CD14-positive monocyte (primary cell): ENCODE measurements around the gene PRKCA. TPM values are rescaled to one million over a fixed set of nuclear protein-coding genes. Genes with fewer than 3 reads are reported as not detected.
A peak's percentile ranks its signal among the peaks of the same experiment; 100 is the strongest.

ENCODE experiments used
- DNase-seq, 3 donors: peaks; one replicate each; pipeline ENCODE4 v3.0.0-alpha.2; 2011 to 2022
- H2AFZ ChIP-seq: 2 replicates; pipeline ENCODE4 v1.6.0; 2012; ENCODE audit warnings: mild to moderate bottlenecking, low read depth, low read length, inconsistent platforms; ENCODE audit not compliant: insufficient read depth, poor library complexity, severe bottlenecking
- H3K27ac ChIP-seq, 2 donors: 1 replicate in 1 of 2; 2 replicates in 1 of 2; pipeline ENCODE4 v1.5.1; 2012 to 2013; ENCODE audit warnings: low read length in 2 of 2, control low read depth in 1 of 2, inconsistent platforms in 1 of 2, low read depth in 1 of 2, mild to moderate bottlenecking in 1 of 2
- H3K27me3 ChIP-seq, 2 donors: one replicate each; pipeline versions ENCODE4 v1.6.0 to v1.6.1; 2011 to 2013; ENCODE audit warnings: low read length in 2 of 2; ENCODE audit not compliant: control insufficient read depth in 2 of 2, insufficient read depth in 2 of 2
- H3K36me3 ChIP-seq, 2 donors: replicated peaks in 1 of 2; 1 replicate in 1 of 2; 2 replicates in 1 of 2; pipeline versions ENCODE4 v1.5.1 to v1.6.1; 2012 to 2013; ENCODE audit warnings: low read length in 2 of 2, control low read depth in 1 of 2, inconsistent platforms in 1 of 2, mild to moderate bottlenecking in 1 of 2; ENCODE audit not compliant: insufficient read depth in 2 of 2, control insufficient read depth in 1 of 2
- H3K4me1 ChIP-seq, 2 donors: 1 replicate in 1 of 2; 2 replicates in 1 of 2; pipeline versions ENCODE4 v1.5.1 to v1.6.1; 2012 to 2013; ENCODE audit warnings: low read length in 2 of 2, control low read depth in 1 of 2, inconsistent platforms in 1 of 2, mild to moderate bottlenecking in 1 of 2, moderate library complexity in 1 of 2; ENCODE audit not compliant: insufficient read depth in 2 of 2, control insufficient read depth in 1 of 2
- H3K4me2 ChIP-seq: replicated peaks from 2 replicates; pipeline ENCODE3; 2012; ENCODE audit warnings: low read length, moderate library complexity, mild to moderate bottlenecking; ENCODE audit not compliant: poor library complexity, severe bottlenecking; ENCODE audit errors: extremely low read depth
- H3K4me3 ChIP-seq, 3 experiments: fragments of 200-600 bp in 1 of 3; sonication (generic) in 1 of 3; replicated peaks in 1 of 3; 1 replicate in 2 of 3; 2 replicates in 1 of 3; pipeline ENCODE4 v1.5.1; 2011 to 2013; ENCODE audit warnings: low read length in 3 of 3, mild to moderate bottlenecking in 3 of 3, control low read depth in 2 of 3, low read depth in 2 of 3, inconsistent platforms in 1 of 3, moderate library complexity in 1 of 3
- H3K79me2 ChIP-seq: 2 replicates; pipeline ENCODE4 v1.6.0; 2012; ENCODE audit warnings: mild to moderate bottlenecking, control low read depth, inconsistent platforms, low read length, moderate library complexity; ENCODE audit not compliant: insufficient read depth
- H3K9ac ChIP-seq: 2 replicates; pipeline ENCODE4 v1.6.0; 2017; ENCODE audit warnings: low read length, mild to moderate bottlenecking; ENCODE audit not compliant: insufficient read depth, poor library complexity, severe bottlenecking
- H3K9me3 ChIP-seq, 2 donors: replicated peaks in 1 of 2; 1 replicate in 1 of 2; 2 replicates in 1 of 2; pipeline versions ENCODE4 v1.5.1 to v1.6.1; 2012 to 2013; ENCODE audit warnings: low read length in 2 of 2, control low read depth in 1 of 2; ENCODE audit not compliant: control insufficient read depth in 1 of 2, insufficient read depth in 1 of 2
- H4K20me1 ChIP-seq: 2 replicates; pipeline ENCODE4 v1.6.0; 2012; ENCODE audit warnings: mild to moderate bottlenecking, low read length, control low read depth, moderate library complexity; ENCODE audit not compliant: insufficient read depth
- H3K27ac Mint-ChIP-seq, 7 donors: one replicate each; pipeline ENCODE4 v1.8.0; 2020; ENCODE audit warnings: mild to moderate bottlenecking in 7 of 7, mixed read lengths in 7 of 7, moderate library complexity in 6 of 7, inconsistent platforms in 2 of 7
- H3K27me3 Mint-ChIP-seq, 3 donors: one replicate each; pipeline ENCODE4 v1.8.0; 2021 to 2022; ENCODE audit warnings: low read depth in 3 of 3, mild to moderate bottlenecking in 3 of 3, mixed read lengths in 3 of 3, moderate library complexity in 3 of 3, inconsistent platforms in 1 of 3
- H3K36me3 Mint-ChIP-seq, 2 donors: one replicate each; pipeline ENCODE4 v1.8.0; 2020; ENCODE audit warnings: mixed read lengths in 2 of 2, inconsistent platforms in 1 of 2, mild to moderate bottlenecking in 1 of 2
- H3K4me1 Mint-ChIP-seq: one replicate; pipeline ENCODE4 v1.8.0; 2020; ENCODE audit warnings: mild to moderate bottlenecking, mixed read lengths
- H3K4me3 Mint-ChIP-seq, 2 donors: one replicate each; pipeline ENCODE4 v1.8.0; 2020; ENCODE audit warnings: mild to moderate bottlenecking in 2 of 2, mixed read lengths in 2 of 2, moderate library complexity in 1 of 2
- H3K9me3 Mint-ChIP-seq, 7 donors: one replicate each; pipeline ENCODE4 v1.8.0; 2020 to 2022; ENCODE audit warnings: mixed read lengths in 7 of 7, mild to moderate bottlenecking in 6 of 7, moderate library complexity in 6 of 7, inconsistent platforms in 2 of 7
- CTCF ChIP-seq: fragments of 200-600 bp; IDR thresholded peaks from one replicate; pipeline ENCODE4 v1.8.0; 2022; ENCODE audit warnings: antibody characterized with exemption, mild to moderate bottlenecking
- WGBS: methylation state at CpG from one replicate; pipeline ENCODE4 v1.1.5; 2013; ENCODE audit warnings: missing lambda C conversion rate; ENCODE audit not compliant: insufficient coverage; 5-methylcytosine and 5-hydroxymethylcytosine counted together
- intact Hi-C, 2 donors: fragments of 100-400 bp; cut with micrococcal nuclease; formaldehyde crosslinking; loops; one replicate each; pipeline versions ENCODE4 v1.15.0 to v1.15.1; 2023
- polyA plus RNA-seq, 3 donors: library from polyadenylated mRNA; depleted of rRNA in 1 of 3; unstranded in 2 of 3; stranded (reverse) in 1 of 3; fragments of 300-500 nt in 2 of 3; fragments of >200 nt in 1 of 3; fragmentation: Illumina TruSeq in 2 of 3; gene quantifications; 1 replicate in 2 of 3; 2 replicates in 1 of 3; pipeline ENCODE4 v1.2.3, GENCODE V29; 2012 to 2021

The PRKCA gene
- polyA plus RNA-seq, 3 donors = 0.22 to 7.1 (median 0.30) TPM

- no peak overlapping the region for H3K27ac ChIP-seq
- no peaks in the 10 kb centered on the region for H3K9me3 ChIP-seq
- H2AFZ ChIP-seq = no peak overlapping the region
- intact Hi-C loops = no loop called here
- TF ChIP-seq CTCF = no peak
- Mint-ChIP-seq H3K4me3 (no peak overlapping the region), H3K9me3 (no peaks in the 10 kb centered on the region), H3K27ac (no peak overlapping the region), H3K36me3 (peaks cover 7 to 17% of the 10 kb centered on the region in 2 donors), H3K27me3 (no peaks in the 10 kb centered on the region), H3K4me1 (peaks cover 29% of the 10 kb centered on the region)
- no peak for DNase-seq
- H3K4me3 ChIP-seq = no peak overlapping the region
- H3K9ac ChIP-seq = no peak overlapping the region
- no peak overlapping the region for H3K4me2 ChIP-seq
- H3K79me2 ChIP-seq = no peaks in the 10 kb centered on the region
- H3K4me1 ChIP-seq = peaks cover 0 to 9% of the 10 kb centered on the region in 2 donors
- no CpG with 5 or more reads among the region's 5 CpGs for WGBS
- peaks cover 4% of the 10 kb centered on the region for H4K20me1 ChIP-seq
- no peaks in the 10 kb centered on the region for H3K36me3 ChIP-seq
- no peaks in the 10 kb centered on the region for H3K27me3 ChIP-seq
Observed at GRCh38 chr17:66537502-66537901, 235.1 kb downstream of the PRKCA start.

- Mint-ChIP-seq H3K27ac (peak overlapping the region in 1 of 7 donors; percentile 38), H3K27me3 (peaks cover 0 to 1% (median 0%) of the 10 kb centered on the region in 3 donors), H3K4me3 (no peak overlapping the region), H3K9me3 (no peaks in the 10 kb centered on the region), H3K36me3 (peaks cover 3 to 16% of the 10 kb centered on the region in 2 donors), H3K4me1 (peaks cover 29% of the 10 kb centered on the region)
- no peak overlapping the region for H3K4me3 ChIP-seq
- no peak overlapping the region for H3K4me2 ChIP-seq
- no peak overlapping the region for H3K27ac ChIP-seq
- H3K79me2 ChIP-seq = no peaks in the 10 kb centered on the region
- no peak for TF ChIP-seq CTCF
- H2AFZ ChIP-seq = no peak overlapping the region
- no peaks in the 10 kb centered on the region for H3K9me3 ChIP-seq
- no peaks in the 10 kb centered on the region for H3K27me3 ChIP-seq
- DNase-seq = no peak
- H3K4me1 ChIP-seq = peaks cover 0 to 9% of the 10 kb centered on the region in 2 donors
- no peak overlapping the region for H3K9ac ChIP-seq
- intact Hi-C loops = no loop called here
- H4K20me1 ChIP-seq = peaks cover 4% of the 10 kb centered on the region
- no peaks in the 10 kb centered on the region for H3K36me3 ChIP-seq
- 66% methylated on average over 3 of the region's 5 CpGs for WGBS
Observed at GRCh38 chr17:66538776-66539175, 236.4 kb downstream of the PRKCA start.
